OCI-LY3 (cell line): ENCODE measurements around the gene DTNBP1.

Experiments
- EZH2phosphoT487 ChIP-seq: fragments of 200-600 bp; shearing (Covaris generic); IDR thresholded peaks from 2 replicates; pipeline ENCODE4 v1.6.1; 2018; ENCODE audit warnings: antibody characterized with exemption, mixed run types, low read depth
- TF ChIP-seq, protein P1 (sequence below): fragments of 200-600, 300-600 bp; sonication (generic); IDR thresholded peaks from 2 replicates; pipeline ENCODE4 v1.5.1; 2014; ENCODE audit warnings: antibody characterized with exemption, low read length, low read depth

DNA sequence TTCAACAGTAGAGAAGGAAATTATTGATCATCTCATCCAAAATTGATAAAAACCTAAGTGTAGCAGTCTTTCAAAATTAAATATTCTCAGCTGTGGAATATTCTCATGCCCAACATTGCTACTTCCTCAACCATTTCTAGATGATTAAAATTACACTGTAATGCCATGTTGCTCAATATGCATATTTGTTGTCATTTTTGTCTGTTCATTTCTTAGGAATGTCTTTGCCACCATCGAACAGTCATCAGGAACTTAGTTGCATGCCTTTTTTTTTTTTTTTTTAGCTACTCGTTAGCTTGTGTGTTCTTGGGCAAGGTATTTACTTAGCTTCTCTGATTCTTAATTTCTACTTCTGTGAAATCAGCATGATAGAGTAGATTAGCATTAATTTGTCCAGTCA lies 188.6 kb downstream of the DTNBP1 start:
- TF ChIP-seq, protein P1, sequence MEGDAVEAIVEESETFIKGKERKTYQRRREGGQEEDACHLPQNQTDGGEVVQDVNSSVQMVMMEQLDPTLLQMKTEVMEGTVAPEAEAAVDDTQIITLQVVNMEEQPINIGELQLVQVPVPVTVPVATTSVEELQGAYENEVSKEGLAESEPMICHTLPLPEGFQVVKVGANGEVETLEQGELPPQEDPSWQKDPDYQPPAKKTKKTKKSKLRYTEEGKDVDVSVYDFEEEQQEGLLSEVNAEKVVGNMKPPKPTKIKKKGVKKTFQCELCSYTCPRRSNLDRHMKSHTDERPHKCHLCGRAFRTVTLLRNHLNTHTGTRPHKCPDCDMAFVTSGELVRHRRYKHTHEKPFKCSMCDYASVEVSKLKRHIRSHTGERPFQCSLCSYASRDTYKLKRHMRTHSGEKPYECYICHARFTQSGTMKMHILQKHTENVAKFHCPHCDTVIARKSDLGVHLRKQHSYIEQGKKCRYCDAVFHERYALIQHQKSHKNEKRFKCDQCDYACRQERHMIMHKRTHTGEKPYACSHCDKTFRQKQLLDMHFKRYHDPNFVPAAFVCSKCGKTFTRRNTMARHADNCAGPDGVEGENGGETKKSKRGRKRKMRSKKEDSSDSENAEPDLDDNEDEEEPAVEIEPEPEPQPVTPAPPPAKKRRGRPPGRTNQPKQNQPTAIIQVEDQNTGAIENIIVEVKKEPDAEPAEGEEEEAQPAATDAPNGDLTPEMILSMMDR = no peak
- no peak for TF ChIP-seq EZH2phosphoT487
